KMS-11 (cell line): ENCODE measurements around the gene FAAH2.
"Not testable (repeated sequence)": the region's sequence is repeated elsewhere in the genome, so short reads cannot be mapped to it uniquely, and the experiment has no call there.

Experiments used
- H2AFZ ChIP-seq: fragments of 200-600 bp; sonication (generic); 2 replicates; pipeline ENCODE4 v1.6.1; 2016; ENCODE audit warnings: antibody characterized with exemption, mixed run types, low read depth
- H3K27ac ChIP-seq: fragments of 200-600 bp; sonication (generic); 2 replicates; pipeline ENCODE4 v1.6.1; 2016; ENCODE audit warnings: mild to moderate bottlenecking, mixed run types
- H3K27me3 ChIP-seq: fragments of 200-600 bp; sonication (generic); 2 replicates; pipeline ENCODE4 v1.6.1; 2017; ENCODE audit warnings: mild to moderate bottlenecking, low read depth, mixed run types, moderate library complexity; ENCODE audit not compliant: insufficient read depth
- H3K36me3 ChIP-seq: fragments of 200-600 bp; sonication (generic); 2 replicates; pipeline ENCODE4 v1.6.1; 2017; ENCODE audit warnings: mild to moderate bottlenecking, mixed run types; ENCODE audit not compliant: insufficient read depth
- H3K4me1 ChIP-seq: fragments of 200-600 bp; sonication (generic); 2 replicates; pipeline ENCODE4 v1.6.1; 2016; ENCODE audit warnings: mild to moderate bottlenecking, low read depth, mixed run types; ENCODE audit not compliant: poor library complexity, severe bottlenecking
- H3K4me2 ChIP-seq: fragments of 200-600 bp; sonication (generic); 2 replicates; pipeline ENCODE4 v1.7.0; 2016; ENCODE audit warnings: mild to moderate bottlenecking, mixed run types
- H3K4me3 ChIP-seq: fragments of 200-600 bp; sonication (generic); IDR thresholded peaks from 2 replicates; pipeline ENCODE4 v1.6.1; 2017; ENCODE audit warnings: low read depth, low read length, mixed read lengths; ENCODE audit not compliant: insufficient read depth
- H3K79me2 ChIP-seq: fragments of 200-600 bp; sonication (generic); 2 replicates; pipeline ENCODE4 v1.6.1; 2016; ENCODE audit warnings: low read depth, mixed run types; ENCODE audit not compliant: insufficient read depth
- H3K9ac ChIP-seq: fragments of 200-600 bp; sonication (generic); 2 replicates; pipeline ENCODE4 v1.6.1; 2016; ENCODE audit warnings: mild to moderate bottlenecking, mixed run types
- H4K20me1 ChIP-seq: fragments of 200-600 bp; sonication (generic); 2 replicates; pipeline ENCODE4 v1.6.1; 2016; ENCODE audit warnings: mild to moderate bottlenecking, mixed run types; ENCODE audit not compliant: insufficient read depth
- CTCF ChIP-seq: fragments of 200-600 bp; sonication (generic); conservative IDR thresholded peaks from 2 replicates; pipeline ENCODE4 v1.6.1; 2017; ENCODE audit warnings: low read depth, mild to moderate bottlenecking, antibody characterized with exemption, low read length, moderate library complexity, mixed read lengths

FAAH2 gene

GRCh38 chrX:57282568-57282967, 3.9 kb upstream of the FAAH2 start:
- no peak overlapping the region for H3K4me3 ChIP-seq
- peak overlapping the region; percentile 80 for H3K4me2 ChIP-seq
- H3K36me3 ChIP-seq: no peaks in the 10 kb centered on the region
- peak overlapping the region; percentile 79 for H2AFZ ChIP-seq
- H3K4me1 ChIP-seq: peaks cover 49% of the 10 kb centered on the region
- H3K79me2 ChIP-seq: no peaks in the 10 kb centered on the region; the same call in 1 of the 2 replicates
- H3K9ac ChIP-seq: peak overlapping the region; percentile 39; the same call in 1 of the 2 replicates
- no peaks in the 10 kb centered on the region for H4K20me1 ChIP-seq
- TF ChIP-seq CTCF: peak; percentile 44; the same call in 1 of the 2 replicates
- H3K27me3 ChIP-seq: no peaks in the 10 kb centered on the region
- H3K27ac ChIP-seq: peak overlapping the region; percentile 89

DNA sequence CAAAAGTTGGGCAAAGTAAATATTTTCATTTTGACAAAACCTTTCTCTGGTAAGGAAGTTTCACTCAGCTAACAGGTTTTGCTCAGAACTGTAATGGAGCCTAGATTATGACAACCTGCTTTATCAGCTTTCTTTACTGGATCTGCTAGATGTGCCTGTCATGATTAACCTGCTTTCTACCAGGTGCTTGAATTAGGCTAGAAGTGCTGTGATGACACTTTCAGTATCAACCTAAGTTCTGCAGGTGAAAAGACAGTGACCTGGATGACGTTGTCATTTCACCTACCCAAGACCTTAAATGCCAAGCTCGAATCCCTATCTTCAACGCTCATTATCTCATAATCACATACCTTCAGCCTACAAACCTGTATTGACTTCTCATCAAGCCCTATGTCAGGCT, 1.5 kb upstream of the FAAH2 start:
- peaks cover 59% of the 10 kb centered on the region for H3K4me1 ChIP-seq

DNA sequence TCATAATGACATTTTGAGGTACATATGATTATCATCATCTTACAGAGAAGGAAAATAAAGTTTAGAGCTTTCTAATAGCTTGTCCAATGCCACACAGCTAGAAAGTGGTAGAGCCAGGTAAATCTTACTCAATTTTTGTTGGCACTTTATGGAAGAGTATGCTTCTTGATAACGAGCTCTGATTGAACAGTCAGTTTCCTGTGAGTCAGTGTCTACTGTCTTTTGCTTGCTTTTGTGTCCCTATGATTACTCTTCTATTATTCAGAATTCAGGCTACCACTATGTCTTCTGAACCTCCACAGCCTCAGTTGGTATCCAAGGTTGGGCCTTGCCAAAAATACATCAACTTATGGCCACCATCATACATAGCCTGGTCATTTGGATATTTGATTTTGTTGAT, 2.6 kb downstream of the FAAH2 start:
- H3K27me3 ChIP-seq: no peaks in the 10 kb centered on the region
- no peak overlapping the region for H3K9ac ChIP-seq
- no peak overlapping the region for H3K4me3 ChIP-seq
- peaks cover 36% of the 10 kb centered on the region for H3K4me1 ChIP-seq
- H3K4me2 ChIP-seq: no peak overlapping the region; the same call in 1 of the 2 replicates
- H3K27ac ChIP-seq: no peak overlapping the region
- H3K79me2 ChIP-seq: peaks cover 22% of the 10 kb centered on the region; the same call in 1 of the 2 replicates
- no peaks in the 10 kb centered on the region for H4K20me1 ChIP-seq
- TF ChIP-seq CTCF: no peak
- H2AFZ ChIP-seq: no peak overlapping the region
- no peaks in the 10 kb centered on the region for H3K36me3 ChIP-seq

More for the DNA sequence above, 1.5 kb upstream of the FAAH2 start:
- Histone ChIP-seq H4K20me1 (no peaks in the 10 kb centered on the region), H3K27ac (peak overlapping the region; percentile 89), H2AFZ (no peak overlapping the region), H3K4me3 (no peak overlapping the region), H3K4me2 (peak overlapping the region; percentile 60), H3K36me3 (no peaks in the 10 kb centered on the region), H3K79me2 (peaks cover 19% of the 10 kb centered on the region; the same call in 1 of the 2 replicates), H3K9ac (peak overlapping the region; percentile 37), H3K27me3 (no peaks in the 10 kb centered on the region)
- TF ChIP-seq CTCF: no peak

DNA sequence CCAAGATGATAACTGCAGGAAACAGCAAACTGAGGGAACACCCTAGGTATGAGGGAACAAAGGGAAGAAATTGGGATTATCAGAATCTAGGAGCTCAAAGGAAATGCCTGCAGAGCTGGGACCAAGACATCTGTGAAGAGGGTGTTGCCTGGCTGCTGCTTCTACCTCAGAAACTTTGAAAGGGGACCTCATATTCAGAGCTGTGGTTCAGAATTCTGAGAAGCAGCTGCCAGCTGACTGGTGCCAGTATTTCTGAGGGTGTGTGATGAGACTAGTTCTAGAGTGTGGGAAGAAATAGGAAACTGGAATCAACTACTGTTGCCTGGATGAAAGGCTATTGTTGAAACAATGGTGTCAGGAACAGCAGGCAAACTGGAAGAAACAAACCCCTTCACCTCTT, 8.5 kb downstream of the FAAH2 start:
- no peak overlapping the region for H3K9ac ChIP-seq

DNA sequence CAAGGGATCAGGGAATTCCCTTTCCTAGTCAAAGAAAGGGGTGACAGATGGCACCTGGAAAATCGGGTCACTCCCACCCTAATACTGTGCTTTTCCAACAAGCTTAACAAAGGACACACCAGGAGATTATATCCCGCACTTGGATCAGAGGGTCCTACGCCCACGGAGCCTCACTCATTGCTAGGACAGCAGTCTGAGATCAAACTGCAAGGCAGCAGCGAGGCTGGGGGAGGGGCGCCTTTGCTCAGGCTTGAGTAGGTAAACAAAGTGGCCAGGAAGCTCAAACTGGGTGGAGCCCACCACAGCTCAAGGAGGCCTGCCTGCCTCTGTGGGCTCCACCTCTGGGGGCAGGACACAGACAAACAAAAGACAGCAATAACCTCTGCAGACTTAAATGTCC, 9.2 kb downstream of the FAAH2 start:
- H3K4me2 ChIP-seq, H3K27me3 ChIP-seq, H2AFZ ChIP-seq, H3K36me3 ChIP-seq, H4K20me1 ChIP-seq, H3K27ac ChIP-seq, H3K9ac ChIP-seq, H3K4me1 ChIP-seq, H3K79me2 ChIP-seq, H3K4me3 ChIP-seq: not testable (repeated sequence)

More for the DNA sequence above, 8.5 kb downstream of the FAAH2 start:
- TF ChIP-seq CTCF: no peak
- Histone ChIP-seq H2AFZ (no peak overlapping the region), H4K20me1 (no peaks in the 10 kb centered on the region), H3K4me3 (no peak overlapping the region), H3K79me2 (peaks cover 4% of the 10 kb centered on the region; the same call in 1 of the 2 replicates), H3K4me1 (no peaks in the 10 kb centered on the region), H3K27me3 (no peaks in the 10 kb centered on the region), H3K4me2 (no peak overlapping the region), H3K27ac (no peak overlapping the region), H3K36me3 (no peaks in the 10 kb centered on the region)
